NCI-H226 (cell line): ENCODE measurements around the gene SLC9A1.
A peak's percentile ranks its signal among the peaks of the same experiment; 100 is the strongest.
"Not testable (repeated sequence)": the region's sequence is repeated elsewhere in the genome, so short reads cannot be mapped to it uniquely, and the experiment has no call there.

ENCODE experiments used
- DNase-seq: peaks from one replicate; pipeline ENCODE4 v3.0.0-alpha.2; 2015

SLC9A1 gene

GRCh38 chr1:27130798-27131197, 24.1 kb downstream of the SLC9A1 start:
- DNase-seq: no peak

- DNase-seq: no peak
These were observed 25.7 kb downstream of the SLC9A1 start for GRCh38 chr1:27129225-27129624.

- DNase-seq: no peak
These were observed 27.5 kb downstream of the SLC9A1 start for GRCh38 chr1:27127419-27127818.

GRCh38 chr1:27126391-27126790, 28.5 kb downstream of the SLC9A1 start:
- DNase-seq: no peak

- not testable (repeated sequence) for DNase-seq
These were observed 29.8 kb downstream of the SLC9A1 start for GRCh38 chr1:27125125-27125524.

- DNase-seq: no peak
These were observed 30.5 kb downstream of the SLC9A1 start for GRCh38 chr1:27124405-27124804.

- DNase-seq: no peak
These were observed 32.3 kb downstream of the SLC9A1 start for GRCh38 chr1:27122652-27123051.

GRCh38 chr1:27120854-27121253, 34.1 kb downstream of the SLC9A1 start:
- no peak for DNase-seq

- DNase-seq: no peak
These were observed 36.6 kb downstream of the SLC9A1 start for GRCh38 chr1:27118440-27118689.

- no peak for DNase-seq
These were observed 37.0 kb downstream of the SLC9A1 start for GRCh38 chr1:27117733-27118439.

- DNase-seq: no peak
These were observed 38.2 kb downstream of the SLC9A1 start for GRCh38 chr1:27116697-27117096.

- no peak for DNase-seq
These were observed 38.7 kb downstream of the SLC9A1 start for GRCh38 chr1:27116232-27116631.

- DNase-seq: no peak
These were observed 40.4 kb downstream of the SLC9A1 start for GRCh38 chr1:27114546-27114945.

- no peak for DNase-seq
These were observed 41.1 kb downstream of the SLC9A1 start for GRCh38 chr1:27113861-27114260.

GRCh38 chr1:27111626-27112573, 43.0 kb downstream of the SLC9A1 start:
- peak; percentile 100 for DNase-seq

GRCh38 chr1:27109103-27109822, 45.7 kb downstream of the SLC9A1 start:
- DNase-seq: no peak

GRCh38 chr1:27108588-27108987, 46.3 kb downstream of the SLC9A1 start:
- DNase-seq: no peak

- DNase-seq: no peak
These were observed 48.2 kb downstream of the SLC9A1 start for GRCh38 chr1:27106561-27107323.

- DNase-seq: no peak
These were observed 49.9 kb downstream of the SLC9A1 start for GRCh38 chr1:27105018-27105417.

- no peak for DNase-seq
These were observed 51.4 kb downstream of the SLC9A1 start for GRCh38 chr1:27103498-27103897.

GRCh38 chr1:27102707-27103468, 52.0 kb downstream of the SLC9A1 start:
- DNase-seq: peak; percentile 39

GRCh38 chr1:27102134-27102706, 52.7 kb downstream of the SLC9A1 start:
- DNase-seq: no peak
